Left lung (tissue), 10 donors: ENCODE results near the gene BLVRA. TPM values are rescaled to one million over a fixed set of nuclear protein-coding genes. Genes with fewer than 3 reads are reported as not detected.

ENCODE experiments used
- ATAC-seq: fragments of 200-7000 bp; cut with Tn5 transposase; one replicate; pipeline ENCODE4 v1.9.1; 2020; ENCODE audit warnings: moderate library complexity
- DNase-seq, 4 donors: peaks; one replicate each; pipeline ENCODE4 v3.0.0-alpha.2; 2013 to 2020
- H3K27ac ChIP-seq, 2 donors: fragments of 200-600 bp; sonication (generic) in 1 of 2; one replicate each; pipeline versions ENCODE4 v1.5.0 to v1.8.0; 2020 to 2021
- H3K27me3 ChIP-seq, 2 donors: fragments of 200-600 bp; sonication (generic) in 1 of 2; one replicate each; pipeline versions ENCODE4 v1.5.0 to v1.8.0; 2020 to 2021
- H3K36me3 ChIP-seq, 2 donors: fragments of 200-600 bp; sonication (generic) in 1 of 2; one replicate each; pipeline versions ENCODE4 v1.5.0 to v1.8.0; 2020 to 2021
- H3K4me1 ChIP-seq, 2 donors: fragments of 200-600 bp; one replicate each; pipeline ENCODE4 v1.8.0; 2021
- H3K4me3 ChIP-seq, 2 donors: fragments of 200-600 bp; sonication (generic) in 1 of 2; one replicate each; pipeline versions ENCODE4 v1.5.0 to v1.8.0; 2020 to 2021; ENCODE audit warnings: mild to moderate bottlenecking in 1 of 2
- H3K9me3 ChIP-seq, 2 donors: fragments of 200-600 bp; sonication (generic) in 1 of 2; one replicate each; pipeline versions ENCODE4 v1.5.0 to v1.8.0; 2020 to 2021
- CTCF ChIP-seq, 2 donors: fragments of 200-600 bp; sonication (generic) in 1 of 2; IDR thresholded peaks; one replicate each; pipeline versions ENCODE4 v1.5.0 to v1.8.0; 2021; ENCODE audit warnings: antibody characterized with exemption in 2 of 2
- intact Hi-C, 2 donors: fragments of 100-400 bp; cut with DNase I; formaldehyde crosslinking; loops; one replicate each; pipeline versions ENCODE4 v1.11.2 to v1.14.2; 2022
- polyA plus RNA-seq, 6 donors: library from polyadenylated mRNA; unstranded; fragments of 120-200 nt; gene quantifications; one replicate each; pipeline ENCODE4 v1.2.1, GENCODE V29; 2013; ENCODE audit not compliant: insufficient read length in 6 of 6
- total RNA-seq, 2 donors: library from RNA; stranded (reverse); fragmentation: NEBNext Ultra II Directional; extraction: Animal tissue kit (Norgen Biotek cat#: 25700); gene quantifications; one replicate each; pipeline ENCODE4 v1.2.1, GENCODE V29; 2021
- donor health status: DM: no; HTN: yes; CAD: no.
- donor health status: DM: no; HTN: no; CAD: no.

BLVRA gene
- total and polyA plus RNA-seq, 8 donors = 38.0 to 83.8 (median 46.1) TPM

GRCh38 chr7:43764807-43765491, 6.5 kb downstream of the BLVRA start:
- ATAC-seq = peak; percentile 75
- no peak for DNase-seq
- no peaks in the 10 kb centered on the region for H3K36me3 ChIP-seq
- H3K27me3 ChIP-seq = no peaks in the 10 kb centered on the region
- H3K4me3 ChIP-seq = peak overlapping the region in 1 of 2 donors; percentile 13
- no peaks in the 10 kb centered on the region for H3K9me3 ChIP-seq
- peak overlapping the region; percentile 73 for H3K27ac ChIP-seq
- intact Hi-C loops = no loop called here
- peaks cover 24 to 67% of the 10 kb centered on the region in 2 donors for H3K4me1 ChIP-seq
- no peak for TF ChIP-seq CTCF (IDR thresholded peaks at IDR 0.05)

- TF ChIP-seq CTCF (IDR thresholded peaks at IDR 0.05) = no peak
- intact Hi-C loops = no loop called here
- Histone ChIP-seq H3K4me3 (no peak overlapping the region), H3K36me3 (peaks cover 0 to 6% of the 10 kb centered on the region in 2 donors), H3K27ac (no peak overlapping the region), H3K4me1 (peaks cover 23 to 56% of the 10 kb centered on the region in 2 donors), H3K27me3 (no peaks in the 10 kb centered on the region), H3K9me3 (no peaks in the 10 kb centered on the region)
- DNase-seq (no peak), ATAC-seq (no peak)
These were observed 8.1 kb downstream of the BLVRA start for GRCh38 chr7:43766564-43766963.

- ATAC-seq = no peak
- H3K27ac ChIP-seq = no peak overlapping the region
- peaks cover 0 to 13% of the 10 kb centered on the region in 2 donors for H3K36me3 ChIP-seq
- peaks cover 20 to 48% of the 10 kb centered on the region in 2 donors for H3K4me1 ChIP-seq
- no peak for DNase-seq
- H3K9me3 ChIP-seq = no peaks in the 10 kb centered on the region
- no peak for TF ChIP-seq CTCF (IDR thresholded peaks at IDR 0.05)
- H3K4me3 ChIP-seq = no peak overlapping the region
- intact Hi-C loops = no loop called here
- no peaks in the 10 kb centered on the region for H3K27me3 ChIP-seq
These were observed 8.8 kb downstream of the BLVRA start for GRCh38 chr7:43767311-43767710.

GRCh38 chr7:43768201-43768886, 9.9 kb downstream of the BLVRA start:
- no peak for ATAC-seq
- H3K4me1 ChIP-seq = peaks cover 13 to 38% of the 10 kb centered on the region in 2 donors
- peaks cover 0 to 20% of the 10 kb centered on the region in 2 donors for H3K36me3 ChIP-seq
- H3K4me3 ChIP-seq = no peak overlapping the region
- TF ChIP-seq CTCF (IDR thresholded peaks at IDR 0.05) = no peak
- intact Hi-C loops = no loop called here
- DNase-seq = no peak
- no peaks in the 10 kb centered on the region for H3K9me3 ChIP-seq
- no peak overlapping the region for H3K27ac ChIP-seq
- H3K27me3 ChIP-seq = no peaks in the 10 kb centered on the region

GRCh38 chr7:43768887-43769272, 10.4 kb downstream of the BLVRA start:
- no peaks in the 10 kb centered on the region for H3K27me3 ChIP-seq
- H3K9me3 ChIP-seq = no peaks in the 10 kb centered on the region
- DNase-seq (no peak), ATAC-seq (no peak)
- peaks cover 12 to 33% of the 10 kb centered on the region in 2 donors for H3K4me1 ChIP-seq
- H3K4me3 ChIP-seq = no peak overlapping the region
- intact Hi-C loops = no loop called here
- H3K27ac ChIP-seq = no peak overlapping the region
- TF ChIP-seq CTCF (IDR thresholded peaks at IDR 0.05) = no peak
- H3K36me3 ChIP-seq = peaks cover 0 to 20% of the 10 kb centered on the region in 2 donors
